Measurements from ENCODE around the gene CFAP45. TPM values are rescaled to one million over a fixed set of nuclear protein-coding genes. Genes with fewer than 3 reads are reported as not detected.

CFAP45 gene
- total and polyA plus RNA-seq, 8 donors = 0.30 to 1.0 (median 0.52) TPM; not detected in 4

GRCh38 chr1:159860456-159860855 is 39.5 kb downstream of the CFAP45 start:
- TF ChIP-seq POLR2AphosphoS5 (IDR thresholded peaks at IDR 0.05) (no peak), CTCF (IDR thresholded peaks at IDR 0.05) (no peak), EP300 (IDR thresholded peaks at IDR 0.05) (no peak), POLR2A (IDR thresholded peaks at IDR 0.05) (no peak)
- Histone ChIP-seq H3K27me3 (no peaks in the 10 kb centered on the region), H3K4me3 (no peak overlapping the region), H3K27ac (no peak overlapping the region), H3K36me3 (peaks cover 0 to 4% (median 0%) of the 10 kb centered on the region in 4 donors), H3K9me3 (no peaks in the 10 kb centered on the region), H3K4me1 (peaks cover 0 to 16% (median 7%) of the 10 kb centered on the region in 4 donors)
- DNase-seq = no peak
- intact Hi-C loops (cut with DNase I; ENCODE audit: low total_unique reads) = no loop called here
- WGBS, 5 donors = 61 to 73% (median 69%) methylated on average over 3 of the region's 3 CpGs; no CpG with 5 or more reads in 1 of the 5 donors

GRCh38 chr1:159859767-159860322 is 40.1 kb downstream of the CFAP45 start:
- DNase-seq = peak in 1 of 2 donors; percentile 73
- TF ChIP-seq POLR2AphosphoS5 (IDR thresholded peaks at IDR 0.05) (no peak), CTCF (IDR thresholded peaks at IDR 0.05) (no peak), EP300 (IDR thresholded peaks at IDR 0.05) (no peak), POLR2A (IDR thresholded peaks at IDR 0.05) (no peak)
- no peak overlapping the region for H3K27ac ChIP-seq
- 43 to 54% (median 45%) methylated on average over 7 of the region's 7 CpGs for WGBS, 5 donors
- intact Hi-C loops (cut with DNase I; ENCODE audit: low total_unique reads) = no loop called here
- H3K9me3 ChIP-seq = no peaks in the 10 kb centered on the region
- no peak overlapping the region for H3K4me3 ChIP-seq
- peaks cover 0 to 4% (median 0%) of the 10 kb centered on the region in 4 donors for H3K36me3 ChIP-seq
- H3K4me1 ChIP-seq = peaks cover 0 to 23% (median 12%) of the 10 kb centered on the region in 4 donors
- no peaks in the 10 kb centered on the region for H3K27me3 ChIP-seq

GRCh38 chr1:159857889-159858288 is 42.1 kb downstream of the CFAP45 start:
- DNase-seq = no peak
- no peak for TF ChIP-seq EP300 (IDR thresholded peaks at IDR 0.05)
- no peak for TF ChIP-seq POLR2A (IDR thresholded peaks at IDR 0.05)
- no peak for TF ChIP-seq POLR2AphosphoS5 (IDR thresholded peaks at IDR 0.05)
- TF ChIP-seq CTCF (IDR thresholded peaks at IDR 0.05) = no peak
- Histone ChIP-seq H3K27me3 (no peaks in the 10 kb centered on the region), H3K4me1 (peaks cover 0 to 40% (median 30%) of the 10 kb centered on the region in 4 donors), H3K27ac (no peak overlapping the region), H3K4me3 (no peak overlapping the region), H3K9me3 (no peaks in the 10 kb centered on the region), H3K36me3 (peaks cover 0 to 4% (median 0%) of the 10 kb centered on the region in 4 donors)
- intact Hi-C loops (cut with DNase I; ENCODE audit: low total_unique reads) = no loop called here
- WGBS, 5 donors = 83 to 94% (median 91%) methylated on average over 4 to 6 of the region's 6 CpGs

GRCh38 chr1:159856576-159856975 is 43.4 kb downstream of the CFAP45 start:
- Histone ChIP-seq H3K4me3 (no peak overlapping the region), H3K27ac (peak overlapping the region in 1 of 5 donors; percentile 96), H3K9me3 (no peaks in the 10 kb centered on the region), H3K27me3 (no peaks in the 10 kb centered on the region), H3K36me3 (peaks cover 0 to 3% (median 0%) of the 10 kb centered on the region in 4 donors), H3K4me1 (peaks cover 0 to 40% (median 30%) of the 10 kb centered on the region in 4 donors)
- no peak for DNase-seq
- intact Hi-C loops (cut with DNase I; ENCODE audit: low total_unique reads) = no loop called here
- TF ChIP-seq POLR2A (IDR thresholded peaks at IDR 0.05) (no peak), EP300 (IDR thresholded peaks at IDR 0.05) (no peak), POLR2AphosphoS5 (IDR thresholded peaks at IDR 0.05) (no peak), CTCF (IDR thresholded peaks at IDR 0.05) (no peak)
- 92 to 96% (median 95%) methylated on average over 1 of the region's 1 CpG for WGBS, 5 donors
